SK-N-SH (cell line): ENCODE results near the gene TULP4. TPM values are rescaled to one million over a fixed set of nuclear protein-coding genes. Genes with fewer than 3 reads are reported as not detected.

ENCODE experiments used
- CTCF ChIA-PET: fragments of 300-600, 350-600 bp; formaldehyde crosslinking; extraction: SDS; loops from one replicate; lab custom pipeline; 2021; lab: Yijun Ruan, JAX
- POLR2A ChIA-PET: fragments of 350-600 bp; sonication (Branson Sonifier 250); formaldehyde crosslinking; extraction: SDS; loops from one replicate; lab custom pipeline; 2020; ENCODE audit warnings: antibody characterized with exemption, inconsistent platforms; lab: Yijun Ruan, JAX
- DNase-seq: peaks from one replicate; pipeline ENCODE4 v3.0.0; 2012
- H2AFZ ChIP-seq: fragments of 200-600 bp; sonication (generic); 2 replicates; pipeline ENCODE4 v1.8.1; 2016; ENCODE audit warnings: antibody characterized with exemption, mild to moderate bottlenecking, low read depth
- H3F3A ChIP-seq: fragments of 200-600 bp; sonication (generic); replicated peaks from 2 replicates; pipeline ENCODE3; 2016; ENCODE audit warnings: antibody characterized with exemption, mild to moderate bottlenecking; ENCODE audit not compliant: insufficient read depth
- H3K27ac ChIP-seq, 2 experiments: fragments of 200-500 bp in 1 of 2; fragments of 200-600 bp in 1 of 2; sonication (Bioruptor generic) in 1 of 2; sonication (generic), shearing (Covaris generic) in 1 of 2; 2 replicates each; pipeline versions ENCODE4 v1.5.1 to v1.6.1; 2014 to 2016; ENCODE audit warnings: low read depth in 2 of 2, inconsistent platforms in 1 of 2, low read length in 1 of 2, mild to moderate bottlenecking in 1 of 2, mixed read lengths in 1 of 2
- H3K27me3 ChIP-seq: fragments of 200-600 bp; sonication (generic), shearing (Covaris generic); 2 replicates; pipeline ENCODE4 v1.6.1; 2016; ENCODE audit warnings: mixed run types; ENCODE audit not compliant: insufficient read depth
- H3K36me3 ChIP-seq, 2 experiments: fragments of 200-500 bp in 1 of 2; fragments of 200-600 bp in 1 of 2; sonication (Bioruptor generic) in 1 of 2; sonication (generic) in 1 of 2; replicated peaks in 1 of 2; 2 replicates each; pipeline versions ENCODE3 to v1.5.1; 2014 to 2016; ENCODE audit warnings: low read length in 1 of 2, mild to moderate bottlenecking in 1 of 2; ENCODE audit not compliant: insufficient read depth in 2 of 2, control insufficient read depth in 1 of 2
- H3K4me1 ChIP-seq, 2 experiments: fragments of 200-500 bp in 1 of 2; fragments of 200-600 bp in 1 of 2; sonication (Bioruptor generic) in 1 of 2; sonication (generic), shearing (Covaris generic) in 1 of 2; 2 replicates each; pipeline versions ENCODE4 v1.5.1 to v1.6.1; 2014 to 2016; ENCODE audit warnings: low read depth in 1 of 2, low read length in 1 of 2, mixed run types in 1 of 2; ENCODE audit not compliant: insufficient read depth in 2 of 2, control insufficient read depth in 1 of 2
- H3K4me2 ChIP-seq: fragments of 200-600 bp; sonication (generic), shearing (Covaris generic); 2 replicates; pipeline ENCODE4 v1.6.1; 2017; ENCODE audit warnings: mixed run types
- H3K4me3 ChIP-seq, 2 experiments: fragments of 200-500 bp in 1 of 2; fragments of 200-600 bp in 1 of 2; sonication (Bioruptor generic) in 1 of 2; sonication (generic), shearing (Covaris generic) in 1 of 2; 2 replicates each; pipeline versions ENCODE4 v1.5.1 to v1.8.1; 2014 to 2016; ENCODE audit warnings: low read depth in 2 of 2, inconsistent platforms in 1 of 2, low read length in 1 of 2, mild to moderate bottlenecking in 1 of 2, mixed read lengths in 1 of 2, moderate library complexity in 1 of 2
- H3K79me2 ChIP-seq: fragments of 200-600 bp; sonication (generic); 2 replicates; pipeline ENCODE4 v1.8.1; 2017; ENCODE audit warnings: mild to moderate bottlenecking; ENCODE audit not compliant: insufficient read depth
- H3K9ac ChIP-seq: fragments of 200-600 bp; sonication (generic); 2 replicates; pipeline ENCODE4 v1.6.1; 2017; ENCODE audit warnings: mixed run types
- H3K9me2 ChIP-seq: fragments of 200-600 bp; sonication (generic); 2 replicates; pipeline ENCODE4 v1.6.1; 2017; ENCODE audit warnings: mixed run types
- H3K9me3 ChIP-seq: fragments of 200-600 bp; sonication (generic); 2 replicates; pipeline ENCODE4 v1.6.1; 2017; ENCODE audit warnings: mixed run types, mild to moderate bottlenecking, moderate library complexity
- H4K20me1 ChIP-seq: fragments of 200-600 bp; sonication (generic); 2 replicates; pipeline ENCODE4 v1.6.1; 2017; ENCODE audit warnings: mild to moderate bottlenecking, mixed run types; ENCODE audit not compliant: insufficient read depth
- CHD2 ChIP-seq: fragments of 150-350 bp; IDR thresholded peaks from 2 replicates; pipeline ENCODE4 v1.6.1; 2018; ENCODE audit warnings: low read length; ENCODE audit not compliant: partially characterized antibody
- EP300 ChIP-seq, 2 experiments: IDR thresholded peaks; 2 replicates each; pipeline versions ENCODE4 v1.4.0 to v1.6.1; 2012; ENCODE audit warnings: borderline replicate concordance in 1 of 2, low read depth in 1 of 2, low read length in 1 of 2
- FOXJ3 ChIP-seq: sonication (generic); formaldehyde crosslinking; IDR thresholded peaks from 2 replicates; pipeline ENCODE4 v1.5.1; 2020; ENCODE audit warnings: mild to moderate bottlenecking, missing genetic modification reagents
- FOXM1 ChIP-seq: IDR thresholded peaks from 2 replicates; pipeline ENCODE4 v1.4.0; 2012; ENCODE audit warnings: low read depth, mild to moderate bottlenecking
- JUND ChIP-seq: IDR thresholded peaks from 2 replicates; pipeline ENCODE4 v1.4.0; 2012
- MXI1 ChIP-seq: IDR thresholded peaks from 2 replicates; pipeline ENCODE4 v1.6.1; 2012; ENCODE audit warnings: mild to moderate bottlenecking, low read depth, low read length, improper control_type of control experiment
- NRF1 ChIP-seq: IDR thresholded peaks from 2 replicates; pipeline ENCODE4 v1.6.1; 2012; ENCODE audit warnings: low read depth, mild to moderate bottlenecking, low read length
- POLR2AphosphoS5 ChIP-seq: IDR thresholded peaks from 2 replicates; pipeline ENCODE4 v1.6.1; 2012; ENCODE audit warnings: low read depth, low read length
- RFX5 ChIP-seq: IDR thresholded peaks from 2 replicates; pipeline ENCODE4 v1.6.1; 2012; ENCODE audit warnings: mild to moderate bottlenecking, improper control_type of control experiment, low read length
- RXRA ChIP-seq: IDR thresholded peaks from 2 replicates; pipeline ENCODE4 v1.4.0; 2012; ENCODE audit warnings: low read depth, mild to moderate bottlenecking, borderline replicate concordance
- SMC3 ChIP-seq: IDR thresholded peaks from 2 replicates; pipeline ENCODE4 v1.6.1; 2012; ENCODE audit warnings: low read depth, low read length, improper control_type of control experiment
- TCF12 ChIP-seq: IDR thresholded peaks from 2 replicates; pipeline ENCODE4 v1.4.0; 2012
- WGBS: methylation state at CpG from one replicate; pipeline ENCODE4 v1.1.6; 2017; ENCODE audit warnings: low lambda C conversion rate; 5-methylcytosine and 5-hydroxymethylcytosine counted together
- polyA plus RNA-seq, 3 experiments: library from polyadenylated mRNA; depleted of rRNA; stranded (reverse); fragments of >200 nt; gene quantifications; 2 replicates each; pipeline ENCODE4 v1.2.3, GENCODE V29; 2012
- TF ChIP-seq, protein P1 (sequence below): IDR thresholded peaks from 2 replicates; pipeline ENCODE4 v1.4.0; 2012; ENCODE audit warnings: low read depth, borderline replicate concordance
- TF ChIP-seq, protein P2 (sequence below): IDR thresholded peaks from 2 replicates; pipeline ENCODE4 v1.4.0; 2012; ENCODE audit warnings: low read depth
- TF ChIP-seq, protein P3 (sequence below): IDR thresholded peaks from 2 replicates; pipeline ENCODE4; 2012
- TF ChIP-seq, protein P4 (sequence below): fragments of 150-350 bp; IDR thresholded peaks from 2 replicates; pipeline ENCODE4 v1.6.1; 2017; ENCODE audit warnings: antibody characterized with exemption, low read length, low read depth, borderline replicate concordance

Gene TULP4, protein sequence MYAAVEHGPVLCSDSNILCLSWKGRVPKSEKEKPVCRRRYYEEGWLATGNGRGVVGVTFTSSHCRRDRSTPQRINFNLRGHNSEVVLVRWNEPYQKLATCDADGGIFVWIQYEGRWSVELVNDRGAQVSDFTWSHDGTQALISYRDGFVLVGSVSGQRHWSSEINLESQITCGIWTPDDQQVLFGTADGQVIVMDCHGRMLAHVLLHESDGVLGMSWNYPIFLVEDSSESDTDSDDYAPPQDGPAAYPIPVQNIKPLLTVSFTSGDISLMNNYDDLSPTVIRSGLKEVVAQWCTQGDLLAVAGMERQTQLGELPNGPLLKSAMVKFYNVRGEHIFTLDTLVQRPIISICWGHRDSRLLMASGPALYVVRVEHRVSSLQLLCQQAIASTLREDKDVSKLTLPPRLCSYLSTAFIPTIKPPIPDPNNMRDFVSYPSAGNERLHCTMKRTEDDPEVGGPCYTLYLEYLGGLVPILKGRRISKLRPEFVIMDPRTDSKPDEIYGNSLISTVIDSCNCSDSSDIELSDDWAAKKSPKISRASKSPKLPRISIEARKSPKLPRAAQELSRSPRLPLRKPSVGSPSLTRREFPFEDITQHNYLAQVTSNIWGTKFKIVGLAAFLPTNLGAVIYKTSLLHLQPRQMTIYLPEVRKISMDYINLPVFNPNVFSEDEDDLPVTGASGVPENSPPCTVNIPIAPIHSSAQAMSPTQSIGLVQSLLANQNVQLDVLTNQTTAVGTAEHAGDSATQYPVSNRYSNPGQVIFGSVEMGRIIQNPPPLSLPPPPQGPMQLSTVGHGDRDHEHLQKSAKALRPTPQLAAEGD (N-terminal part only)
- polyA plus RNA-seq (2012; rRNA removed): 5.9 and 6.2 TPM in 2 replicates
- polyA plus RNA-seq (2012; cell fraction: cytosol; rRNA removed): 5.8 and 7.1 TPM in 2 replicates
- 6.9 and 7.7 TPM in 2 replicates for polyA plus RNA-seq (2012; cell fraction: nucleus; rRNA removed)

DNA sequence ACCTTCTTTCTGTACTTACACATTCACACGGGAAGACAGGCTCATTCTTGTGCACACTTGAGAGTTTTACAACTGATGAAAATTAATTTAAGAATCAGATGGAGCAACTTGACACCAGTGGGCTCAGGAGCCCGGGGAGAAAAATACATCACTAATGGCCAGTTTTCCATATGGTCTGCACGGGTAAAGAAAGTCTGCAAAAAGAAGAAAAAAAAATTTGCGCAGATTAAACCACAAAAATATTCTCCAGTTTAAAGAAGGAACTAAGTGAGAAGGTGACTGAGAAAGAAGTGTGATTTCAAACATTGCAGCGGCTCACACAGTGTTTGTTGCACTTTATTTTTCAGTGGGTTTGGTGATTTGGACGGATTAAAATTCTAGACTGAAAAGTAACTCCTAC is at the start of gene TULP4:
Gene TULP4 (plus strand): TSS at position 301 of the 400 bp plus-strand sequence. CDS start 1,552 bp downstream, outside the sequence.
- 78% methylated on average over 6 of the region's 6 CpGs for WGBS

More for the DNA sequence above, at the start of gene TULP4:
- TF ChIP-seq MXI1 (no peak), SMC3 (no peak), JUND (no peak), TCF12 (no peak), NRF1 (no peak), FOXM1 (no peak), FOXJ3 (CRISPR knock-in tag) (no peak), RFX5 (no peak), RXRA (no peak), POLR2AphosphoS5 (no peak), CHD2 (no peak), EP300 (IDR thresholded peaks at IDR 0.05; ENCODE audit: borderline replicate concordance in 1 of 2, low read depth in 1 of 2, low read length in 1 of 2) (no peak)
- TF ChIP-seq, protein P1, sequence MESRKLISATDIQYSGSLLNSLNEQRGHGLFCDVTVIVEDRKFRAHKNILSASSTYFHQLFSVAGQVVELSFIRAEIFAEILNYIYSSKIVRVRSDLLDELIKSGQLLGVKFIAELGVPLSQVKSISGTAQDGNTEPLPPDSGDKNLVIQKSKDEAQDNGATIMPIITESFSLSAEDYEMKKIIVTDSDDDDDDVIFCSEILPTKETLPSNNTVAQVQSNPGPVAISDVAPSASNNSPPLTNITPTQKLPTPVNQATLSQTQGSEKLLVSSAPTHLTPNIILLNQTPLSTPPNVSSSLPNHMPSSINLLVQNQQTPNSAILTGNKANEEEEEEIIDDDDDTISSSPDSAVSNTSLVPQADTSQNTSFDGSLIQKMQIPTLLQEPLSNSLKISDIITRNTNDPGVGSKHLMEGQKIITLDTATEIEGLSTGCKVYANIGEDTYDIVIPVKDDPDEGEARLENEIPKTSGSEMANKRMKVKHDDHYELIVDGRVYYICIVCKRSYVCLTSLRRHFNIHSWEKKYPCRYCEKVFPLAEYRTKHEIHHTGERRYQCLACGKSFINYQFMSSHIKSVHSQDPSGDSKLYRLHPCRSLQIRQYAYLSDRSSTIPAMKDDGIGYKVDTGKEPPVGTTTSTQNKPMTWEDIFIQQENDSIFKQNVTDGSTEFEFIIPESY: no peak
- TF ChIP-seq, protein P2, sequence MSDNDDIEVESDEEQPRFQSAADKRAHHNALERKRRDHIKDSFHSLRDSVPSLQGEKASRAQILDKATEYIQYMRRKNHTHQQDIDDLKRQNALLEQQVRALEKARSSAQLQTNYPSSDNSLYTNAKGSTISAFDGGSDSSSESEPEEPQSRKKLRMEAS: no peak
- TF ChIP-seq, protein P3, sequence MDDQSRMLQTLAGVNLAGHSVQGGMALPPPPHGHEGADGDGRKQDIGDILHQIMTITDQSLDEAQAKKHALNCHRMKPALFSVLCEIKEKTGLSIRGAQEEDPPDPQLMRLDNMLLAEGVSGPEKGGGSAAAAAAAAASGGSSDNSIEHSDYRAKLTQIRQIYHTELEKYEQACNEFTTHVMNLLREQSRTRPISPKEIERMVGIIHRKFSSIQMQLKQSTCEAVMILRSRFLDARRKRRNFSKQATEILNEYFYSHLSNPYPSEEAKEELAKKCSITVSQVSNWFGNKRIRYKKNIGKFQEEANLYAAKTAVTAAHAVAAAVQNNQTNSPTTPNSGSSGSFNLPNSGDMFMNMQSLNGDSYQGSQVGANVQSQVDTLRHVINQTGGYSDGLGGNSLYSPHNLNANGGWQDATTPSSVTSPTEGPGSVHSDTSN: no peak
- TF ChIP-seq, protein P4, sequence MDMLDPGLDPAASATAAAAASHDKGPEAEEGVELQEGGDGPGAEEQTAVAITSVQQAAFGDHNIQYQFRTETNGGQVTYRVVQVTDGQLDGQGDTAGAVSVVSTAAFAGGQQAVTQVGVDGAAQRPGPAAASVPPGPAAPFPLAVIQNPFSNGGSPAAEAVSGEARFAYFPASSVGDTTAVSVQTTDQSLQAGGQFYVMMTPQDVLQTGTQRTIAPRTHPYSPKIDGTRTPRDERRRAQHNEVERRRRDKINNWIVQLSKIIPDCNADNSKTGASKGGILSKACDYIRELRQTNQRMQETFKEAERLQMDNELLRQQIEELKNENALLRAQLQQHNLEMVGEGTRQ: no peak
- Histone ChIP-seq H3K27me3 (no peaks in the 10 kb centered on the region), H3F3A (no peaks in the 10 kb centered on the region), H3K9ac (no peak within 1 kb of the TSS), H3K4me1 (no peaks in the 10 kb centered on the region; a peak in 1 of 4 replicates), H4K20me1 (no peaks in the 10 kb centered on the region), H3K36me3 (peaks cover 29 to 41% of the 10 kb centered on the region in 2 experiments), H3K4me2 (no peak within 1 kb of the TSS), H3K79me2 (peaks cover 25% of the 10 kb centered on the region), H3K9me2 (no peaks in the 10 kb centered on the region), H2AFZ (no peak within 1 kb of the TSS), H3K27ac (no peak within 1 kb of the TSS; a peak in 1 of 4 replicates), H3K4me3 (no peak within 1 kb of the TSS), H3K9me3 (no peaks in the 10 kb centered on the region)
- ChIA-PET CTCF (no interaction called here), POLR2A (no interaction called here)
- no peak for DNase-seq
